ENCODE data around the gene ANK3.

- TF ChIP-seq CTCF (conservative IDR thresholded peaks at IDR 0.05; ENCODE audit: low read depth in 2 of 2) (no peak), NANOG (IDR thresholded peaks at IDR 0.05; ENCODE audit: borderline replicate concordance) (no peak), POLR2AphosphoS5 (IDR thresholded peaks at IDR 0.05; ENCODE audit: low read depth) (no peak), ZNF331 (CRISPR knock-in tag; IDR thresholded peaks at IDR 0.05; ENCODE audit: low read depth) (no peak), EZH2 (IDR thresholded peaks at IDR 0.05; ENCODE audit: low read depth, unreplicated experiment) (no peak), EZH2phosphoT487 (IDR thresholded peaks at IDR 0.05; ENCODE audit: unreplicated experiment) (no peak), REST (IDR thresholded peaks at IDR 0.05; ENCODE audit: unreplicated experiment) (no peak)
Measured at GRCh38 chr10:60024506-60024905, 365.2 kb downstream of the ANK3 start.

Data from GM23338 (cell line).